ENCODE data around the gene RIC3. TPM values are rescaled to one million over a fixed set of nuclear protein-coding genes. Genes with fewer than 3 reads are reported as not detected.

The RIC3 gene
- total and polyA plus RNA-seq, 2 of the 8 experiments (the other 6 are each of a cell fraction or from before 2014, with no cell fraction given) = 6.4 to 15.5 TPM

- H3K79me2 ChIP-seq (ENCODE audit: control insufficient read depth in 1 of 2, insufficient read depth in 2 of 2, low read length in 2 of 2) = no peaks in the 10 kb centered on the region
- POLR2A ChIA-PET (ENCODE audit: partially characterized antibody) = no interaction called here
- H4K5ac ChIP-seq (ENCODE audit: insufficient read length, low read depth, low read length) = no peak overlapping the region
- no peaks in the 10 kb centered on the region for H3K27me3 ChIP-seq (replicated peaks in 1 of 4; ENCODE audit: control insufficient read depth in 3 of 4, extremely low read depth in 1 of 4, insufficient read depth in 3 of 4, low read length in 3 of 4)
- no peak overlapping the region for H3K4me3 ChIP-seq (ENCODE audit: extremely low read depth in 1 of 4, insufficient read depth in 2 of 4, low read depth in 3 of 4, low read length in 4 of 4)
- H2BK20ac ChIP-seq (ENCODE audit: low read length) = no peak overlapping the region
- no peak overlapping the region for H2AK5ac ChIP-seq (ENCODE audit: low read depth, low read length)
- no peaks in the 10 kb centered on the region for H3K79me1 ChIP-seq (ENCODE audit: low read depth, low read length)
- no peak overlapping the region for H3K56ac ChIP-seq (replicated peaks; ENCODE audit: insufficient read length, low read depth, low read length)
- H4K8ac ChIP-seq (ENCODE audit: extremely low read depth, insufficient read depth, low read length) = no peak overlapping the region
- 90% methylated on average over 2 of the region's 2 CpGs; no CpG with 5 or more reads in 1 of the 2 experiments for WGBS, 2 experiments (ENCODE audit: extremely low coverage in 1 of 2, insufficient coverage in 1 of 2, insufficient read length in 1 of 2, insufficient replicate concordance in 2 of 2, low coverage in 1 of 2, low lambda C conversion rate in 2 of 2, missing lambda C conversion rate in 1 of 2)
- H3K4ac ChIP-seq (replicated peaks; ENCODE audit: insufficient read length, low read depth, low read length) = no peak overlapping the region
- H2BK15ac ChIP-seq (ENCODE audit: low read length) = no peak overlapping the region
- FAIRE-seq (no peak), DNase-seq (ENCODE audit: low read depth in 1 of 2, low spot score in 2 of 2) (no peak)
- H3K4me2 ChIP-seq (ENCODE audit: insufficient read depth in 1 of 2, low read depth in 2 of 2, low read length in 2 of 2) = no peak overlapping the region
- H2BK5ac ChIP-seq (ENCODE audit: low read depth, low read length) = no peak overlapping the region
- H3K23ac ChIP-seq (ENCODE audit: insufficient read length) = no peak overlapping the region
- H3K4me1 ChIP-seq (replicated peaks in 1 of 4; ENCODE audit: control insufficient read depth in 3 of 4, insufficient read depth in 4 of 4, low read length in 3 of 4) = no peaks in the 10 kb centered on the region
- H3K14ac ChIP-seq (ENCODE audit: insufficient read length) = no peak overlapping the region
- no peaks in the 10 kb centered on the region for H3K23me2 ChIP-seq (ENCODE audit: low read depth, low read length)
- no peaks in the 10 kb centered on the region for H3K9me3 ChIP-seq (ENCODE audit: insufficient read depth in 2 of 2, low read depth in 1 of 2, low read length in 1 of 2)
- CTCF ChIA-PET (ENCODE audit: partially characterized antibody) = interaction anchor here (1.0 kb wide), 1 partner anchor 33 kb away, joined by 3 read pairs; no protein-coding TSS in a partner anchor
- H3K36me3 ChIP-seq (ENCODE audit: control insufficient read depth in 2 of 4, insufficient read depth in 4 of 4, low read length in 3 of 4) = no peaks in the 10 kb centered on the region
- no peak overlapping the region for H2BK12ac ChIP-seq (ENCODE audit: low read depth, low read length)
- no peak overlapping the region for H2BK120ac ChIP-seq (replicated peaks; ENCODE audit: low read depth, low read length)
- H2AFZ ChIP-seq (ENCODE audit: low read length) = no peak overlapping the region
- no peak overlapping the region for H3K18ac ChIP-seq (ENCODE audit: extremely low read depth, low read length)
- H3K9ac ChIP-seq (replicated peaks in 1 of 4; ENCODE audit: extremely low read depth in 1 of 4, low read depth in 3 of 4, low read length in 3 of 4) = no peak overlapping the region
- no peaks in the 10 kb centered on the region for H4K20me1 ChIP-seq (replicated peaks in 1 of 2; ENCODE audit: control insufficient read depth in 1 of 2, insufficient read depth in 2 of 2, low read length in 2 of 2)
- TF ChIP-seq ATF3 (IDR thresholded peaks at IDR 0.05; ENCODE audit: insufficient read depth, low read depth, low read length) (no peak), SUZ12 (IDR thresholded peaks at IDR 0.05; ENCODE audit: low read length) (no peak), CTBP2 (IDR thresholded peaks at IDR 0.05; ENCODE audit: borderline replicate concordance, insufficient read depth, insufficient read length, low read length) (no peak), NRF1 (IDR thresholded peaks at IDR 0.05; ENCODE audit: low read depth, low read length) (no peak), PHF8 (conservative IDR thresholded peaks at IDR 0.05; ENCODE audit: low read depth, low read length) (no peak), TAF7 (optimal IDR thresholded peaks at IDR 0.05; ENCODE audit: borderline replicate concordance, low read depth, low read length) (no peak), SRF (IDR thresholded peaks at IDR 0.05; ENCODE audit: low read depth, low read length) (no peak), CHD1 (IDR thresholded peaks at IDR 0.05; ENCODE audit: low read depth, low read length) (no peak), USF2 (IDR thresholded peaks at IDR 0.05; ENCODE audit: low read length) (no peak), YY1 (IDR thresholded peaks at IDR 0.05; ENCODE audit: low read depth, low read length) (no peak), SIRT6 (IDR thresholded peaks at IDR 0.05; ENCODE audit: low read length) (no peak), SIN3A (conservative IDR thresholded peaks at IDR 0.05 in 1 of 2, IDR thresholded peaks at IDR 0.05 in 1 of 2; ENCODE audit: low read depth in 1 of 2, low read length in 2 of 2) (no peak), CBX5 (IDR thresholded peaks at IDR 0.05; ENCODE audit: low read depth, low read length) (no peak)
- H4K91ac ChIP-seq (replicated peaks; ENCODE audit: insufficient read length, low read length) = no peak overlapping the region
- H3K27ac ChIP-seq (ENCODE audit: low read depth, low read length) = no peak overlapping the region
Measured at GRCh38 chr11:8127447-8127846, 41.4 kb downstream of the RIC3 start.
